ENCODE measurements around the gene QRICH2. TPM values are rescaled to one million over a fixed set of nuclear protein-coding genes. Genes with fewer than 3 reads are reported as not detected.

Gene QRICH2
- total and polyA plus RNA-seq, 9 of the 15 experiments (the other 6 are each of a cell fraction or from before 2014, with no cell fraction given): 0.03 to 1.6 (median 0.81) TPM

DNA sequence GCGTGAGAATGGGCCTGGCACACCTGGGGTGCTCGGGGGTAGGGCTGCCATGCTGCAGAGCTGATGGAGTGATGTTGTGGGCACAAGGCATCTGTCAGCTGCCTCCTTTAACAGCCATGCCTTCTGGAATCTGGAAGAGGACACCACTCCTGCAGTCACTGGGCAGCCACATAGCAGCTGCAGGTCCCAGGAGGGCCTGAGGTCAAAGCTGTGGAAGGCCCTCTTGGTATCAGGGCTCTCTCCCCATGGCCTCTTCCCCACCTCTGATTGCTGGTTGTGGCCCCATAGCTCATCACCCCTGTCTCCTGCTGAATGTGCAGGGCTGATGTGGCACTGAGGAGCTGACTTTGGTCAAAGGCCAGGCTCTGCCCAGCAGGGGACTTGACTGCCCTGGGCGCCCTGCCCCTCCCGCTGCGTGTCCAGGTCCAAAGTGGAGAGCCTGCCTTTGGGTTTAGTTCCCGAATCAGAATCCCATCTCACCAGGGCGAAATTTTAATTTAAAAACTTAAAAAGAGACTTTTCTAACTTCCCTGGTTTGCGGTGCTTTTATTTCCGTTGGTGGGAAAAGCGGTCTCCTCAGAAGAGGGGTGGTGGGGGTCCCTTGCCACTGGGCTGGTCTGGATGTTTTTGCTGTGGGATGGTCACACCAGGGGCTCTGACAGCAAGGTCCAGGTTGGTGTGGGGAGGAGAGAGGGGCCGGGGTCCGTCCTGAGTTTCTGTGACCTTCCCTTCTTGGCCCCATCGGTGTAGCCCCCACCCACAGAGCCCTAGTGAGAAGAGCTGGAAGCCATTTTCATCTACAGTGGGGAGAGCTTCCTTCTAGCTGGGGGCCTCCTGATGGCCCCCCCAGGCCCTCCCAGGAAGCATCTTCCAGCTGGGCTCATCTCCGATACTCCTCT lies 37.1 kb downstream of the QRICH2 start (continued):
- TF ChIP-seq, protein P1, sequence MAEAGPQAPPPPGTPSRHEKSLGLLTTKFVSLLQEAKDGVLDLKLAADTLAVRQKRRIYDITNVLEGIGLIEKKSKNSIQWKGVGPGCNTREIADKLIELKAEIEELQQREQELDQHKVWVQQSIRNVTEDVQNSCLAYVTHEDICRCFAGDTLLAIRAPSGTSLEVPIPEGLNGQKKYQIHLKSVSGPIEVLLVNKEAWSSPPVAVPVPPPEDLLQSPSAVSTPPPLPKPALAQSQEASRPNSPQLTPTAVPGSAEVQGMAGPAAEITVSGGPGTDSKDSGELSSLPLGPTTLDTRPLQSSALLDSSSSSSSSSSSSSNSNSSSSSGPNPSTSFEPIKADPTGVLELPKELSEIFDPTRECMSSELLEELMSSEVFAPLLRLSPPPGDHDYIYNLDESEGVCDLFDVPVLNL (CRISPR knock-in tag; IDR thresholded peaks at IDR 0.05; ENCODE audit: low read depth): no peak
- TF ChIP-seq POLR2AphosphoS5 (IDR thresholded peaks at IDR 0.05; ENCODE audit: control insufficient read depth, insufficient read depth, low read depth, low read length): peak; percentile 57
- no peak for TF ChIP-seq IFI16 (CRISPR knock-in tag; IDR thresholded peaks at IDR 0.05)
- no peak for TF ChIP-seq NR2C2 (CRISPR knock-in tag; IDR thresholded peaks at IDR 0.05)
- TF ChIP-seq NR2C2 (tag; IDR thresholded peaks at IDR 0.05): 0 out of 2 replicates have a peak, but pooled peaks have one; percentile 14
- TF ChIP-seq POLR2H (tag; IDR thresholded peaks at IDR 0.05; ENCODE audit: low read depth): no peak
- TF ChIP-seq CBFA2T2 (conservative IDR thresholded peaks at IDR 0.05): no peak
- no peak for TF ChIP-seq TARDBP (IDR thresholded peaks at IDR 0.05)
- TF ChIP-seq RBFOX2 (IDR thresholded peaks at IDR 0.05; ENCODE audit: low read depth, low read length): peak; percentile 33
- no peak for TF ChIP-seq KAT7 (CRISPR knock-in tag; IDR thresholded peaks at IDR 0.05; ENCODE audit: borderline replicate concordance)
- TF ChIP-seq, protein P2, sequence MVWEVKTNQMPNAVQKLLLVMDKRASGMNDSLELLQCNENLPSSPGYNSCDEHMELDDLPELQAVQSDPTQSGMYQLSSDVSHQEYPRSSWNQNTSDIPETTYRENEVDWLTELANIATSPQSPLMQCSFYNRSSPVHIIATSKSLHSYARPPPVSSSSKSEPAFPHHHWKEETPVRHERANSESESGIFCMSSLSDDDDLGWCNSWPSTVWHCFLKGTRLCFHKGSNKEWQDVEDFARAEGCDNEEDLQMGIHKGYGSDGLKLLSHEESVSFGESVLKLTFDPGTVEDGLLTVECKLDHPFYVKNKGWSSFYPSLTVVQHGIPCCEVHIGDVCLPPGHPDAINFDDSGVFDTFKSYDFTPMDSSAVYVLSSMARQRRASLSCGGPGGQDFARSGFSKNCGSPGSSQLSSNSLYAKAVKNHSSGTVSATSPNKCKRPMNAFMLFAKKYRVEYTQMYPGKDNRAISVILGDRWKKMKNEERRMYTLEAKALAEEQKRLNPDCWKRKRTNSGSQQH (CRISPR knock-in tag; IDR thresholded peaks at IDR 0.05): no peak
- no peak for TF ChIP-seq SLC30A9 (CRISPR knock-in tag; IDR thresholded peaks at IDR 0.05)
- TF ChIP-seq ZBTB7A (IDR thresholded peaks at IDR 0.05; ENCODE audit: borderline replicate concordance, control insufficient read depth, low read depth, low read length): peak; percentile 25; the same call in 1 of the 2 replicates
- TF ChIP-seq, protein P3, sequence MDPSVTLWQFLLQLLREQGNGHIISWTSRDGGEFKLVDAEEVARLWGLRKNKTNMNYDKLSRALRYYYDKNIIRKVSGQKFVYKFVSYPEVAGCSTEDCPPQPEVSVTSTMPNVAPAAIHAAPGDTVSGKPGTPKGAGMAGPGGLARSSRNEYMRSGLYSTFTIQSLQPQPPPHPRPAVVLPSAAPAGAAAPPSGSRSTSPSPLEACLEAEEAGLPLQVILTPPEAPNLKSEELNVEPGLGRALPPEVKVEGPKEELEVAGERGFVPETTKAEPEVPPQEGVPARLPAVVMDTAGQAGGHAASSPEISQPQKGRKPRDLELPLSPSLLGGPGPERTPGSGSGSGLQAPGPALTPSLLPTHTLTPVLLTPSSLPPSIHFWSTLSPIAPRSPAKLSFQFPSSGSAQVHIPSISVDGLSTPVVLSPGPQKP (CRISPR knock-in tag; IDR thresholded peaks at IDR 0.05): no peak
- TF ChIP-seq, protein P4, sequence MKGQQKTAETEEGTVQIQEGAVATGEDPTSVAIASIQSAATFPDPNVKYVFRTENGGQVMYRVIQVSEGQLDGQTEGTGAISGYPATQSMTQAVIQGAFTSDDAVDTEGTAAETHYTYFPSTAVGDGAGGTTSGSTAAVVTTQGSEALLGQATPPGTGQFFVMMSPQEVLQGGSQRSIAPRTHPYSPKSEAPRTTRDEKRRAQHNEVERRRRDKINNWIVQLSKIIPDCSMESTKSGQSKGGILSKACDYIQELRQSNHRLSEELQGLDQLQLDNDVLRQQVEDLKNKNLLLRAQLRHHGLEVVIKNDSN (CRISPR knock-in tag; IDR thresholded peaks at IDR 0.05): 0 out of 2 replicates have a peak, but pooled peaks have one; percentile 17
- TF ChIP-seq, protein P5, sequence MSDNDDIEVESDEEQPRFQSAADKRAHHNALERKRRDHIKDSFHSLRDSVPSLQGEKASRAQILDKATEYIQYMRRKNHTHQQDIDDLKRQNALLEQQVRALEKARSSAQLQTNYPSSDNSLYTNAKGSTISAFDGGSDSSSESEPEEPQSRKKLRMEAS (CRISPR knock-in tag; IDR thresholded peaks at IDR 0.05): 0 out of 2 replicates have a peak, but pooled peaks have one; percentile 8
- TF ChIP-seq, protein P6, sequence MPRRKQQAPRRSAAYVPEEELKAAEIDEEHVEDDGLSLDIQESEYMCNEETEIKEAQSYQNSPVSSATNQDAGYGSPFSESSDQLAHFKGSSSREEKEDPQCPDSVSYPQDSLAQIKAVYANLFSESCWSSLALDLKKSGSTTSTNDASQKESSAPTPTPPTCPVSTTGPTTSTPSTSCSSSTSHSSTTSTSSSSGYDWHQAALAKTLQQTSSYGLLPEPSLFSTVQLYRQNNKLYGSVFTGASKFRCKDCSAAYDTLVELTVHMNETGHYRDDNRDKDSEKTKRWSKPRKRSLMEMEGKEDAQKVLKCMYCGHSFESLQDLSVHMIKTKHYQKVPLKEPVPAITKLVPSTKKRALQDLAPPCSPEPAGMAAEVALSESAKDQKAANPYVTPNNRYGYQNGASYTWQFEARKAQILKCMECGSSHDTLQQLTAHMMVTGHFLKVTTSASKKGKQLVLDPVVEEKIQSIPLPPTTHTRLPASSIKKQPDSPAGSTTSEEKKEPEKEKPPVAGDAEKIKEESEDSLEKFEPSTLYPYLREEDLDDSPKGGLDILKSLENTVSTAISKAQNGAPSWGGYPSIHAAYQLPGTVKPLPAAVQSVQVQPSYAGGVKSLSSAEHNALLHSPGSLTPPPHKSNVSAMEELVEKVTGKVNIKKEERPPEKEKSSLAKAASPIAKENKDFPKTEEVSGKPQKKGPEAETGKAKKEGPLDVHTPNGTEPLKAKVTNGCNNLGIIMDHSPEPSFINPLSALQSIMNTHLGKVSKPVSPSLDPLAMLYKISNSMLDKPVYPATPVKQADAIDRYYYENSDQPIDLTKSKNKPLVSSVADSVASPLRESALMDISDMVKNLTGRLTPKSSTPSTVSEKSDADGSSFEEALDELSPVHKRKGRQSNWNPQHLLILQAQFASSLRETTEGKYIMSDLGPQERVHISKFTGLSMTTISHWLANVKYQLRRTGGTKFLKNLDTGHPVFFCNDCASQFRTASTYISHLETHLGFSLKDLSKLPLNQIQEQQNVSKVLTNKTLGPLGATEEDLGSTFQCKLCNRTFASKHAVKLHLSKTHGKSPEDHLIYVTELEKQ (CRISPR knock-in tag; IDR thresholded peaks at IDR 0.05): no peak

Data from K562 (cell line).